ENCODE measurements around the gene NRG3.

The NRG3 gene

GRCh38 chr10:82394122-82394521, 519.1 kb downstream of the NRG3 start:
- DNase-seq (ENCODE audit: low spot score), result peak; percentile 60

- DNase-seq (ENCODE audit: low spot score), result no peak
Measured at GRCh38 chr10:82394987-82395386, 520.0 kb downstream of the NRG3 start.

- DNase-seq (ENCODE audit: low spot score), result no peak
Measured at GRCh38 chr10:82396886-82397285, 521.9 kb downstream of the NRG3 start.

- DNase-seq (ENCODE audit: low spot score), result no peak
Measured at GRCh38 chr10:82397854-82398253, 522.9 kb downstream of the NRG3 start.

GRCh38 chr10:82399850-82400249, 524.9 kb downstream of the NRG3 start:
- no peak for DNase-seq (ENCODE audit: low spot score)

GRCh38 chr10:82400841-82401240, 525.8 kb downstream of the NRG3 start:
- DNase-seq (ENCODE audit: low spot score), result no peak

GRCh38 chr10:82402906-82403401, 528.0 kb downstream of the NRG3 start:
- no peak for DNase-seq (ENCODE audit: low spot score)

- DNase-seq (ENCODE audit: low spot score), result no peak
Measured at GRCh38 chr10:82409671-82410070, 534.7 kb downstream of the NRG3 start.

GRCh38 chr10:82411416-82411815, 536.4 kb downstream of the NRG3 start:
- no peak for DNase-seq (ENCODE audit: low spot score)

- DNase-seq (ENCODE audit: low spot score), result peak; percentile 22
Measured at GRCh38 chr10:82420001-82420400, 545.0 kb downstream of the NRG3 start.

- no peak for DNase-seq (ENCODE audit: low spot score)
Measured at GRCh38 chr10:82429302-82429701, 554.3 kb downstream of the NRG3 start.

GRCh38 chr10:82438277-82438676, 563.3 kb downstream of the NRG3 start:
- no peak for DNase-seq (ENCODE audit: low spot score)

GRCh38 chr10:82440775-82441174, 565.8 kb downstream of the NRG3 start:
- no peak for DNase-seq (ENCODE audit: low spot score)

- no peak for DNase-seq (ENCODE audit: low spot score)
Measured at GRCh38 chr10:82452046-82452445, 577.1 kb downstream of the NRG3 start.

GRCh38 chr10:82452676-82453075, 577.7 kb downstream of the NRG3 start:
- no peak for DNase-seq (ENCODE audit: low spot score)

- DNase-seq (ENCODE audit: low spot score), result no peak
Measured at GRCh38 chr10:82453678-82454293, 578.8 kb downstream of the NRG3 start.

- DNase-seq (ENCODE audit: low spot score), result no peak
Measured at GRCh38 chr10:82462910-82463551, 588.0 kb downstream of the NRG3 start.

GRCh38 chr10:82463614-82464013, 588.6 kb downstream of the NRG3 start:
- no peak for DNase-seq (ENCODE audit: low spot score)

GRCh38 chr10:82464191-82464818, 589.3 kb downstream of the NRG3 start:
- DNase-seq (ENCODE audit: low spot score), result no peak

- DNase-seq (ENCODE audit: low spot score), result no peak
Measured at GRCh38 chr10:82464966-82465365, 590.0 kb downstream of the NRG3 start.

- no peak for DNase-seq (ENCODE audit: low spot score)
Measured at GRCh38 chr10:82468453-82468852, 593.5 kb downstream of the NRG3 start.

- peak; percentile 18 for DNase-seq (ENCODE audit: low spot score)
Measured at GRCh38 chr10:82472406-82473335, 597.7 kb downstream of the NRG3 start.

Measured in Ammon's horn (tissue), 1 donor.